OCI-LY1 (cell line): ENCODE data around the gene PTPRF.

Source experiments
- H2AFZ ChIP-seq: fragments of 200-600 bp; sonication (generic), shearing (Covaris generic); 2 replicates; pipeline ENCODE4 v1.6.0; 2014; ENCODE audit warnings: antibody characterized with exemption, mild to moderate bottlenecking, low read length
- H3F3A ChIP-seq: fragments of 200-600 bp; sonication (generic), shearing (Covaris generic); 2 replicates; pipeline ENCODE4 v1.6.0; 2014; ENCODE audit warnings: mild to moderate bottlenecking, antibody characterized with exemption, low read length, moderate library complexity; ENCODE audit not compliant: insufficient read depth
- H3K27ac ChIP-seq: fragments of 200-600 bp; sonication (generic); 2 replicates; pipeline ENCODE4 v1.5.1; 2014; ENCODE audit warnings: low read length, mixed run types, mild to moderate bottlenecking, low read depth; ENCODE audit not compliant: poor library complexity, severe bottlenecking
- H3K27me3 ChIP-seq: fragments of 200-600 bp; sonication (generic); 2 replicates; pipeline ENCODE4 v1.6.0; 2014; ENCODE audit warnings: antibody characterized with exemption, mild to moderate bottlenecking, low read length, moderate library complexity; ENCODE audit not compliant: insufficient read depth
- H3K36me3 ChIP-seq: fragments of 200-600 bp; sonication (generic); 2 replicates; pipeline ENCODE4 v1.6.1; 2014; ENCODE audit warnings: mild to moderate bottlenecking, antibody characterized with exemption, low read length, moderate library complexity, mixed read lengths; ENCODE audit not compliant: insufficient read depth
- H3K4me1 ChIP-seq: fragments of 200-600 bp; sonication (generic); 2 replicates; pipeline ENCODE4 v1.5.1; 2014; ENCODE audit warnings: mild to moderate bottlenecking, low read length, moderate library complexity; ENCODE audit not compliant: insufficient read depth, severe bottlenecking
- H3K4me2 ChIP-seq: fragments of 200-600 bp; sonication (generic), shearing (Covaris generic); 2 replicates; pipeline ENCODE4 v1.6.1; 2014; ENCODE audit warnings: low read length
- H3K4me3 ChIP-seq: fragments of 200-600 bp; sonication (generic); 2 replicates; pipeline ENCODE4 v1.5.1; 2014; ENCODE audit warnings: low read length, low read depth, mild to moderate bottlenecking, mixed read lengths; ENCODE audit not compliant: poor library complexity, severe bottlenecking
- H3K79me2 ChIP-seq: fragments of 200-600 bp; shearing (Covaris generic); 2 replicates; pipeline ENCODE4 v1.6.1; 2016; ENCODE audit warnings: mixed run types, low read length, mixed read lengths; ENCODE audit not compliant: insufficient read depth
- H3K9ac ChIP-seq: fragments of 200-600 bp; sonication (generic), shearing (Covaris generic); 2 replicates; pipeline ENCODE4 v1.6.1; 2014; ENCODE audit warnings: mild to moderate bottlenecking, low read length, mixed read lengths
- H3K9me2 ChIP-seq: fragments of 200-600 bp; sonication (generic), shearing (Covaris generic); 2 replicates; pipeline ENCODE4 v1.6.1; 2014; ENCODE audit warnings: low read depth, mild to moderate bottlenecking, low read length, mixed read lengths
- H3K9me3 ChIP-seq: fragments of 200-600 bp; shearing (Covaris generic); 2 replicates; pipeline ENCODE4 v1.6.1; 2014; ENCODE audit warnings: low read length, mixed read lengths
- H4K20me1 ChIP-seq: fragments of 200-600 bp; sonication (generic), shearing (Covaris generic); 2 replicates; pipeline ENCODE4 v1.6.0; 2016; ENCODE audit warnings: mild to moderate bottlenecking, low read length; ENCODE audit not compliant: insufficient read depth
- EZH2 ChIP-seq: fragments of 200-600 bp; sonication (generic), shearing (Covaris generic); IDR thresholded peaks from 2 replicates; pipeline ENCODE4 v1.8.0; 2017; ENCODE audit warnings: borderline replicate concordance, mixed run types, mild to moderate bottlenecking, antibody characterized with exemption, low read length, moderate library complexity, mixed read lengths
- TF ChIP-seq, protein P1 (sequence below): fragments of 200-600 bp; sonication (generic), shearing (Covaris generic); IDR thresholded peaks from 2 replicates; pipeline ENCODE4 v1.5.1; 2017; ENCODE audit warnings: mild to moderate bottlenecking, antibody characterized with exemption, low read length, moderate library complexity, mixed read lengths

Gene PTPRF

DNA sequence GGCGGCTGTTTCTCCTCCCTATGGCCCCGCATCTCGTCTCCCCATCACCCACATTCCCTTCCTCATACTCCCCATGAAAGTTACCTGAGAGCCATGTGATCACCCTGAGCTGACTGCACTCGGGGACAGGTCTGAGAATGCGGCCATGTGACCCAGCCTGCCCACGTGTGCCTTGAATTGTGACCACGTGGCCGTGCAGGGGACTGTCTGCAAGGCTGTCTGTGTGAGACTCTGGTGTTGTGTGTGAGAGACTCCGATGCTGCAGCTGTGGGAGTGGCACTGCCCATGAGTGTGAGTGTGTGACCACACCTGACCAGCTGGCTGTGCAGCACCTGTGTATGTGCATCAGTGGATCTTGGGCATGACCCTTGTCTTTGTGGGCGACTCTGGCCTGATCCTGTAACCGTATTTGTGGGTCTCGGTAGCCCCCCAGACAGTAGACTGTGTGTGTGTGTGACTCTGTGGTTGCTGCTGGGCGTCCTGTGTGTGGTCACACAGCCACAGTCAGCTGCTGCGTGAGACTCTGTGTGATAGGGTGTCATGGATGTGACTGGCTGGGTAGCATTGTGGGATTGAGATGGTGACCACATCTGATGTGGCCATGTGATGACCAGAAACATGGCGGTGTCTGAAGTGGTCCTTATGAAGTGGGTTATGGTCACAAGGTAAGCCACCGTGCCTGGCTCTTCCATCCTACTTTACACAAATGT, 62.4 kb downstream of the PTPRF start:
- Histone ChIP-seq H3K9ac (no peak overlapping the region), H3K27me3 (peaks cover 5% of the 10 kb centered on the region), H3K4me1 (no peaks in the 10 kb centered on the region), H3K4me2 (no peak overlapping the region), H3K9me3 (no peaks in the 10 kb centered on the region), H2AFZ (no peak overlapping the region), H3K36me3 (no peaks in the 10 kb centered on the region), H4K20me1 (no peaks in the 10 kb centered on the region), H3K9me2 (no peaks in the 10 kb centered on the region), H3K79me2 (no peaks in the 10 kb centered on the region), H3K4me3 (no peak overlapping the region), H3K27ac (no peak overlapping the region), H3F3A (no peaks in the 10 kb centered on the region)
- TF ChIP-seq EZH2 = no peak
- TF ChIP-seq, protein P1, sequence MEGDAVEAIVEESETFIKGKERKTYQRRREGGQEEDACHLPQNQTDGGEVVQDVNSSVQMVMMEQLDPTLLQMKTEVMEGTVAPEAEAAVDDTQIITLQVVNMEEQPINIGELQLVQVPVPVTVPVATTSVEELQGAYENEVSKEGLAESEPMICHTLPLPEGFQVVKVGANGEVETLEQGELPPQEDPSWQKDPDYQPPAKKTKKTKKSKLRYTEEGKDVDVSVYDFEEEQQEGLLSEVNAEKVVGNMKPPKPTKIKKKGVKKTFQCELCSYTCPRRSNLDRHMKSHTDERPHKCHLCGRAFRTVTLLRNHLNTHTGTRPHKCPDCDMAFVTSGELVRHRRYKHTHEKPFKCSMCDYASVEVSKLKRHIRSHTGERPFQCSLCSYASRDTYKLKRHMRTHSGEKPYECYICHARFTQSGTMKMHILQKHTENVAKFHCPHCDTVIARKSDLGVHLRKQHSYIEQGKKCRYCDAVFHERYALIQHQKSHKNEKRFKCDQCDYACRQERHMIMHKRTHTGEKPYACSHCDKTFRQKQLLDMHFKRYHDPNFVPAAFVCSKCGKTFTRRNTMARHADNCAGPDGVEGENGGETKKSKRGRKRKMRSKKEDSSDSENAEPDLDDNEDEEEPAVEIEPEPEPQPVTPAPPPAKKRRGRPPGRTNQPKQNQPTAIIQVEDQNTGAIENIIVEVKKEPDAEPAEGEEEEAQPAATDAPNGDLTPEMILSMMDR = no peak

DNA sequence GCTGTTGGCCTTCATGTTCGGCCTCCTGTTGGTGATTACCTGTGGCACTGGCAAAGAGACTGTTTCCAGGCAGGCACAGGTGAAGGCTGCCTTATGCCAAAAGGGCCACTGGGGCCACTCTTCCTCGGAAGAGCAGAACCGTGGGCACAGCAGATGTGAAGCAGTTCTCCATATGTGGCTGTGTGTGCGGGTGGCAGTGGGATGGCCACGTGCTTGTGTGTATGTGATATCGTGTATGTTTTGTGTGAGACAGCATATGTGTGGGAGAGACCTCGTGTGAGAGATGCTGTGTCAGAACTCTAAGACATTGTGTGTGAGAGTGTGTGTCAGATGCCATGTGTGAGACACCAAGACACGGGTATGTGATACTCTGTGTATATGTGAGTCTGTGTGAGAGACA, 65.9 kb downstream of the PTPRF start:
- Histone ChIP-seq H3K4me1 (no peaks in the 10 kb centered on the region), H3F3A (no peaks in the 10 kb centered on the region), H3K9me3 (no peaks in the 10 kb centered on the region), H2AFZ (no peak overlapping the region), H3K27me3 (no peaks in the 10 kb centered on the region; the same call in 1 of the 2 replicates), H3K36me3 (no peaks in the 10 kb centered on the region), H3K9me2 (no peaks in the 10 kb centered on the region), H3K9ac (no peak overlapping the region), H3K79me2 (no peaks in the 10 kb centered on the region), H4K20me1 (no peaks in the 10 kb centered on the region), H3K4me2 (no peak overlapping the region), H3K4me3 (no peak overlapping the region), H3K27ac (no peak overlapping the region)
- TF ChIP-seq EZH2 = no peak
- TF ChIP-seq, protein P1 = no peak

- H3K79me2 ChIP-seq = no peaks in the 10 kb centered on the region
- no peak overlapping the region for H3K27ac ChIP-seq
- no peaks in the 10 kb centered on the region for H3F3A ChIP-seq
- TF ChIP-seq, protein P1 = no peak
- no peak for TF ChIP-seq EZH2
- no peaks in the 10 kb centered on the region; the same call in 1 of the 2 replicates for H3K27me3 ChIP-seq
- no peak overlapping the region for H3K4me2 ChIP-seq
- H3K4me3 ChIP-seq = no peak overlapping the region
- H3K36me3 ChIP-seq = no peaks in the 10 kb centered on the region
- H2AFZ ChIP-seq = no peak overlapping the region
- H3K9me3 ChIP-seq = no peaks in the 10 kb centered on the region
- H3K4me1 ChIP-seq = no peaks in the 10 kb centered on the region
- no peaks in the 10 kb centered on the region for H4K20me1 ChIP-seq
- H3K9me2 ChIP-seq = no peaks in the 10 kb centered on the region
- H3K9ac ChIP-seq = no peak overlapping the region
Measured at GRCh38 chr1:43597028-43597427, 66.3 kb downstream of the PTPRF start.
